Measurements from ENCODE around the gene ARMC9.
"Not testable (repeated sequence)": the region's sequence is repeated elsewhere in the genome, so short reads cannot be mapped to it uniquely, and the experiment has no call there.

ARMC9 gene

GRCh38 chr2:231174211-231174651 lies 24.2 kb upstream of the ARMC9 start:
- Mint-ChIP-seq H3K4me3 (no peak overlapping the region), H3K27me3 (no peaks in the 10 kb centered on the region), H3K27ac (no peak overlapping the region), H3K4me1 (ENCODE audit: low read depth) (peaks cover 5% of the 10 kb centered on the region), H3K36me3 (peaks cover 30% of the 10 kb centered on the region), H3K9me3 (ENCODE audit: low read depth) (peaks cover 5% of the 10 kb centered on the region)

- Mint-ChIP-seq H3K4me1 (ENCODE audit: low read depth) (peaks cover 9% of the 10 kb centered on the region), H3K36me3 (peaks cover 21% of the 10 kb centered on the region), H3K9me3 (ENCODE audit: low read depth) (peaks cover 5% of the 10 kb centered on the region), H3K27me3 (no peaks in the 10 kb centered on the region), H3K27ac (peak overlapping the region; percentile 38), H3K4me3 (no peak overlapping the region)
These were observed 22.4 kb upstream of the ARMC9 start for GRCh38 chr2:231176066-231176465.

DNA sequence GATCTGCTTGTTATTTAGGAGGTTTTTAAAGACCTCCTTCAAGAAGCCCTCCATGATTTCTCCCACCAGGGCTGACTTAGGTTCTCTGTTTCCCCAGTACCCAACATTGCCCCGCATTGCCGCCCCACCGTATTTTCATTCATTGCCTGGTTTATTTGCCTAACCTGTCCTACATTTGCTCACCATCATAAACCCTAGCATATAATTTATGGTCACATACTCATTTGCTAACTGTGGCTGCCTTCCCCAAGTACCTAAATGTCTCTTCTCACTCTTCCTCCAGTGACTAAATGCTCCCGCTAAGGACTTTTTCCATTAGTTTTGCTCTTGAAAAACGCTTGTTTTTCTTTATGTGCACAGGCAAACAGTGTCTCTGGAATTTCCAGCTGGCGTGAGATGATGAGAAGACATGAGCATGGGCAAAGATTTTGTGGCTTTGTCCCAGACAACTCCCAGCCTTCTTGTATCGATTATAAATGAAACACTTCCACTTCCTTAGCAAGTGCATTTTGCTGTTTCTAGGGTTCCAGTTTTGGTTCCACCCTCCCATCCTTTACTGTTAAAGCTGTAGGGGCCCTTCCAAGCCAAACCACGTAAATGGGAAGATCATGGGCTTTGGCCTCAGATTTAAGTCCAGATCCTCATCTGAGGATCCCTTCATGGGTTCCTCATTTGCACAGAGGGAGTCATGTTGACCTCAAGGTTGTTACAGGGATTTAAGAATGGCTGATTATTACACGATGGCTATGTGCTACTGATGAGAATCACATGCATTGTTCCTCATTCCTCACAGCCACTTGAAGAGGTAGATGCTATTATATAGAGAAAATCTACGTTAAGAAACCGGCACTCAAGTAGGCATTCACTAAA lies 21.0 kb upstream of the ARMC9 start:
- Mint-ChIP-seq H3K27me3 (no peaks in the 10 kb centered on the region), H3K36me3 (peaks cover 19% of the 10 kb centered on the region), H3K27ac (peak overlapping the region; percentile 85), H3K4me1 (ENCODE audit: low read depth) (peaks cover 9% of the 10 kb centered on the region), H3K9me3 (ENCODE audit: low read depth) (peaks cover 5% of the 10 kb centered on the region), H3K4me3 (no peak overlapping the region)

DNA sequence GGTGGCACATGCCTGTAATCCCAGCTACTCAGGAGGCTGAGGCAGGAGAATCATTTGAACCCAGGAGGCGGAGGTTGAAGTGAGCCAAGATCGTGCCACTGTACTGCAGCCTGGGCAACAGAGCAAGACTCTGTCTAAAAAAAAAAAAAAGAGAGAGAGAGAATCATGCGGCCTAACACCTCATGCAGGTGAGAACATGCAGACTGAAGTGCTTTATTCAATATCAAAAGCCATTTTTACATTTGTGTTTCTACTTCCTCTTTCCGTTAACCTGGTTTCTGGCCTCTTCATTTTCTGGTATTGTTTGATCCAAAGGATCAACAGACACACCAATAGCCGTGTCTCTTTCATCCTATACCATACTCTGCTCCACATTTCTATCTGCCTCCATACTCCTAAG lies 19.6 kb upstream of the ARMC9 start:
- H3K27me3 Mint-ChIP-seq; H3K27ac Mint-ChIP-seq; H3K4me3 Mint-ChIP-seq; H3K4me1 Mint-ChIP-seq (ENCODE audit: low read depth); H3K9me3 Mint-ChIP-seq (ENCODE audit: low read depth): not testable (repeated sequence)
- H3K36me3 Mint-ChIP-seq = peaks cover 19% of the 10 kb centered on the region

DNA sequence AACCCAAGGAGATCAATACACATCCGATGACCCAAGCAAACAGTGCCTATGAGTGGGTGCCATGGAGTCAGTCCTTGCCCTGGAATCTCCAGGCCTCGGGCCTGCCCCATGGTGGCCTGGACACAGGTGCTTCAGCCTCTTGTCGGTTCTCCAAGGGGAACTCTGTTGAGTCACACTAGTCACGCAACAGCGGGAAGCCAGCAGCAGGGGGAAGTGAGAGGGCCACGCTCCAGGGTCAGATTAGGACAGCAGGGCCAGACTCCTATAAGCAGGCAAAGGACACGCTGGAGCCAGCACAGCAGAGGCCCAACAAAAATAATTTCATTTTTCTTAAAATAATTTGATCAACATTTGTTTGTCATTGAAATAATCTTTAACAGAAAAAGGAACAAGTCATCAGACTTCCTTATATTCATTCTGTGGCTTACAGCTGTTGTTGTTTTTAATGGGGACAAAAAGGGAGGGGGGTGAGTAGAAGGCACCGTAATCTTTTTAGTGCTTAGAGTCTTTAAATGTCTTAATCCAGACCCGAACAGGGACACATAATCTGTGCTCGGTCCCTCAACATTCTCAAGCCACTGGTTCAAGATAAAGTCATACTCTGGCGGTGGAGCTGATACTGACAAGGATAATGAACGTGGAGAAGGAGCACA lies 16.4 kb upstream of the ARMC9 start:
- Mint-ChIP-seq H3K27ac (no peak overlapping the region), H3K4me3 (no peak overlapping the region), H3K9me3 (ENCODE audit: low read depth) (peaks cover 5% of the 10 kb centered on the region), H3K36me3 (peaks cover 6% of the 10 kb centered on the region), H3K4me1 (ENCODE audit: low read depth) (peaks cover 7% of the 10 kb centered on the region), H3K27me3 (no peaks in the 10 kb centered on the region)

- H3K4me3 Mint-ChIP-seq = no peak overlapping the region
- no peak overlapping the region for H3K27ac Mint-ChIP-seq
- peaks cover 3% of the 10 kb centered on the region for H3K27me3 Mint-ChIP-seq
- H3K9me3 Mint-ChIP-seq (ENCODE audit: low read depth) = no peaks in the 10 kb centered on the region
- H3K4me1 Mint-ChIP-seq (ENCODE audit: low read depth) = peaks cover 4% of the 10 kb centered on the region
- H3K36me3 Mint-ChIP-seq = peaks cover 1% of the 10 kb centered on the region
These were observed 15.9 kb upstream of the ARMC9 start for GRCh38 chr2:231182513-231182899.

DNA sequence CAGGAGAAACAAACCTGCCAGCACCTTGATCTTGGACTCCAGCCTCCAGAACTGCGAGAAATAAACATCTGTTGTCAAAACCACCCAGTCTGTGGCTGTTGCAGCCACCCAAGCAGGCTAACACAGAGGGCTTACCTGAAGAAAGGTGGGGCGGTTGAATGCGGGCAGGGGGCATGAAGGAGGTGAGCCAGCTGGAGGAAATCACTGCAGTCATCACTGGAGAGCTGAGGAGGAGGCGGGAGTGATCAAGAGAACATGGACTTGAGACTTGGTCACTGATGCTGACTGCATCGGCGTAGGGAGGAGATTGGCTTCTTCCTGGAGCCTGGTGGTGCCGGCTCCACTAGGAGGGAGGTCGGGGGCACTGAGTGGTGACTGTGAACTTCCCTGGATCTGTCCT lies 14.6 kb upstream of the ARMC9 start:
- Mint-ChIP-seq H3K9me3 (ENCODE audit: low read depth) (no peaks in the 10 kb centered on the region), H3K27me3 (peaks cover 3% of the 10 kb centered on the region), H3K36me3 (no peaks in the 10 kb centered on the region), H3K4me1 (ENCODE audit: low read depth) (peaks cover 4% of the 10 kb centered on the region), H3K27ac (no peak overlapping the region), H3K4me3 (no peak overlapping the region)

DNA sequence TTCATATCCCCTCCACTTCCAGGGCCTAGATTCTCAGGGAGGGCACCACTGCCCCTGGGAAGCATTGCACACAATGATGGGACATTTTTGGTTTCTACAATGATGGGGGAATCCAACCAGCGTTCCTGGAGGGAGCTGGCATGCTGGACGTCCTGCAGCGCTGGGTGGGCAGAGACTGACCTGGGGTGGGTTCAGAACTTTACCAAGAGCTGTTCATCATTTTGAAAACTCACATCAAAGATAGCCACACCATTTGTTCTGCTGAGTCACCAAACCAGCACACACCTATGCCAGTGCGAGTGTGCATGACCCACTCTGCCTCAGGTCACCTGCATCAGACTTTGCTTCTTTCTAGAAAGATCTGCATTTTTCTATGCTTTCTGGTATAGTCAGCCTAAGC lies 14.1 kb upstream of the ARMC9 start:
- Mint-ChIP-seq H3K4me1 (ENCODE audit: low read depth) (peaks cover 4% of the 10 kb centered on the region), H3K27ac (no peak overlapping the region), H3K9me3 (ENCODE audit: low read depth) (no peaks in the 10 kb centered on the region), H3K4me3 (no peak overlapping the region), H3K27me3 (peaks cover 3% of the 10 kb centered on the region), H3K36me3 (no peaks in the 10 kb centered on the region)

DNA sequence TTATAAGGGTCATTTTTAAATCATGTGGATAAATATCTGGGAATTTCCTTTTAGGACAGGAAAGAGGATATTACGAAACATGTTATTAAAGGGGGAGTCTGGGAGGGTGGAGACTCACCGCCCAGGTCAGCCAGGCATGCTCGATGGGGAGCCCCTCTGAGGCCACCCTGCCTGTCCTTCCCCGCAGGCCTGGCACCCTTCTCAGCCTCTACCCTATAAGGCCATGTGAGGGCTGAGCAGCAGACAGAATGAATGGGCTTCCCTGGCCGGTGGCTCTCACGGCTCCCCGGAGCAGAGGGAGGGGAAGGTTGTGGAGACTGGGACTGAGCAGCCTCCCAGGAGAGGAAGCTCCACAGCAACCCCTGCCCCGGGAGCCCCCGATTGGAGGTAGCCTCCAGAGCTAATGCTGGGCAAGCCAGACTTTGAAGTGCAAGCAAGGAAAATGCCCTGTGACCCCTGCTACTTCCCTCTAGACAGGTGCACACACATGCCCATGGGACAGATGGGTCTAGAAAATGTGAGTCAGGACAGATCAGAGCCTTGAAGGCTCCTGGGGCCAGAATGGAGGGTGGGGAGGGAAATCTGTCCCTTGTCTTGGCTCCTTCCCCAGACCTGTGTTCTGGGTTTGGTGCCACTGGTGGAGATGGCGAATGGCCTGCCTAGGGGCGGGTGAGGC lies 13.2 kb upstream of the ARMC9 start:
- no peak overlapping the region for H3K27ac Mint-ChIP-seq
- no peak overlapping the region for H3K4me3 Mint-ChIP-seq
- H3K36me3 Mint-ChIP-seq = no peaks in the 10 kb centered on the region
- H3K4me1 Mint-ChIP-seq (ENCODE audit: low read depth) = peaks cover under 1% of the 10 kb centered on the region
- no peaks in the 10 kb centered on the region for H3K9me3 Mint-ChIP-seq (ENCODE audit: low read depth)
- H3K27me3 Mint-ChIP-seq = peaks cover 6% of the 10 kb centered on the region

DNA sequence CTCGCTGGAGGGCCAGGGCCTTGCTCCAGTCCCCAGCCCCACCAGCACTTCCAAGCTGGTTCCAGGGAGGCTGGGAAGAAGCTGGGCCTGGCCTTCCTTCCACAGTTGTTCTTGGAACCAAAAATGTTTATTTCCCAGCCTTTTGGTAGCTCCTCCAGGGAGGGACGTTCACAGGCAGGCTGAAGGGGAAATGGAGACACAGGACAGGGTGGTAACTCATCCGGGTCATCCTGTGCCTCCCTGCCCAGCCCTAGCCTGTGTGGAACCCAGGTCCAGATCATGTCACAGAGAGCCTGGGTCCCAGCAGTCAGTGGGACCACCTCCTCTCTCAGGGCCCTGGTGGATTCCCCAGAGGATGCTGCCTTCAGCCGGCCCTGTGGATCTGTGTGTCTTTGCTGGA lies 12.5 kb upstream of the ARMC9 start:
- peaks cover 6% of the 10 kb centered on the region for H3K27me3 Mint-ChIP-seq
- no peak overlapping the region for H3K27ac Mint-ChIP-seq

DNA sequence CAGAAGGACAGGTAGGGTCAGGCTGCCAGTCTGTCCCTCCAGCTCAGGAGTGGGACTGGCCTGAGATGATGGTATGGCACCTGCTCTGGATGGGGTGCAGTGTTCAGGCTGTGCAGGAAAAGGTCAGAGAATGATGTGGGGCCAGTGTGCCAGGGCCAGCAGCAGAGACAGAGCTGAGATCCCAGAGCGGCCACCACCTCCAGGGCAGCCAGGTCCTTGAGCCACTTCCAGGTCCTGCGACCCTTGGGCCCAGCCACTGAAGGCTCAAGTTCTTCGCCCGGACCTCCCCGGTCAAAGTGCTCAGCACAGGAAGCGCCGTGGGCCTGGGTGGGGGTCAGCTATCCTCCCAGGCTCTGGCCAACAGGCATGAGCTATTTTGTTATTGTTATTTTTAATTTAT lies 12.1 kb upstream of the ARMC9 start:
- Mint-ChIP-seq H3K4me3 (no peak overlapping the region), H3K9me3 (ENCODE audit: low read depth) (no peaks in the 10 kb centered on the region), H3K27me3 (peaks cover 6% of the 10 kb centered on the region), H3K27ac (no peak overlapping the region), H3K4me1 (ENCODE audit: low read depth) (no peaks in the 10 kb centered on the region), H3K36me3 (no peaks in the 10 kb centered on the region)

More for the DNA sequence above, 12.5 kb upstream of the ARMC9 start:
- Mint-ChIP-seq H3K4me1 (ENCODE audit: low read depth) (no peaks in the 10 kb centered on the region), H3K36me3 (no peaks in the 10 kb centered on the region), H3K9me3 (ENCODE audit: low read depth) (no peaks in the 10 kb centered on the region), H3K4me3 (no peak overlapping the region)

GRCh38 chr2:231187736-231188505 lies 10.5 kb upstream of the ARMC9 start:
- no peak overlapping the region for H3K4me3 Mint-ChIP-seq
- H3K27me3 Mint-ChIP-seq = peaks cover 12% of the 10 kb centered on the region
- H3K36me3 Mint-ChIP-seq = no peaks in the 10 kb centered on the region
- H3K9me3 Mint-ChIP-seq (ENCODE audit: low read depth) = no peaks in the 10 kb centered on the region
- H3K4me1 Mint-ChIP-seq (ENCODE audit: low read depth) = no peaks in the 10 kb centered on the region
- no peak overlapping the region for H3K27ac Mint-ChIP-seq

GRCh38 chr2:231188506-231189170 lies 9.8 kb upstream of the ARMC9 start:
- Mint-ChIP-seq H3K4me1 (ENCODE audit: low read depth) (no peaks in the 10 kb centered on the region), H3K9me3 (ENCODE audit: low read depth) (no peaks in the 10 kb centered on the region), H3K36me3 (no peaks in the 10 kb centered on the region), H3K4me3 (no peak overlapping the region), H3K27ac (no peak overlapping the region), H3K27me3 (peaks cover 12% of the 10 kb centered on the region)

- no peaks in the 10 kb centered on the region for H3K9me3 Mint-ChIP-seq (ENCODE audit: low read depth)
- H3K36me3 Mint-ChIP-seq = no peaks in the 10 kb centered on the region
- peaks cover 12% of the 10 kb centered on the region for H3K27me3 Mint-ChIP-seq
- no peak overlapping the region for H3K4me3 Mint-ChIP-seq
- no peak overlapping the region for H3K27ac Mint-ChIP-seq
- H3K4me1 Mint-ChIP-seq (ENCODE audit: low read depth) = no peaks in the 10 kb centered on the region
These were observed 9.3 kb upstream of the ARMC9 start for GRCh38 chr2:231189171-231189530.

All from activated naive CD8-positive, alpha-beta T cell (primary cell).